Measurements from ENCODE around the gene MEGF9.
A peak's percentile ranks its signal among the peaks of the same experiment; 100 is the strongest.

The MEGF9 gene

GRCh38 chr9:120619751-120620655, 94.3 kb downstream of the MEGF9 start:
- DNase-seq = peak; percentile 26

- DNase-seq = no peak
These were observed 97.0 kb downstream of the MEGF9 start for GRCh38 chr9:120616966-120617935.

- no peak for DNase-seq
These were observed 102.1 kb downstream of the MEGF9 start for GRCh38 chr9:120612218-120612617.

GRCh38 chr9:120611690-120612068, 102.6 kb downstream of the MEGF9 start:
- no peak for DNase-seq

GRCh38 chr9:120610975-120611689, 103.1 kb downstream of the MEGF9 start:
- DNase-seq = no peak

GRCh38 chr9:120609636-120610035, 104.6 kb downstream of the MEGF9 start:
- DNase-seq = no peak

GRCh38 chr9:120608421-120608820, 105.8 kb downstream of the MEGF9 start:
- DNase-seq = no peak

GRCh38 chr9:120603591-120603990, 110.7 kb downstream of the MEGF9 start:
- no peak for DNase-seq

GRCh38 chr9:120603010-120603409, 111.3 kb downstream of the MEGF9 start:
- no peak for DNase-seq

GRCh38 chr9:120593955-120594277, 120.4 kb downstream of the MEGF9 start:
- no peak for DNase-seq

- no peak for DNase-seq
These were observed 120.9 kb downstream of the MEGF9 start for GRCh38 chr9:120593250-120593954.

- DNase-seq = no peak
These were observed 122.1 kb downstream of the MEGF9 start for GRCh38 chr9:120592210-120592609.

GRCh38 chr9:120587328-120587727, 126.9 kb downstream of the MEGF9 start:
- no peak for DNase-seq

GRCh38 chr9:120583958-120584369, 130.3 kb downstream of the MEGF9 start:
- no peak for DNase-seq

GRCh38 chr9:120580051-120580896, 134.0 kb downstream of the MEGF9 start, which contains the start of gene CDK5RAP2:
Gene CDK5RAP2, minus strand, starts transcription at chr9:120580167. Its CDS starts 189 bp downstream, at chr9:120579978.
- DNase-seq = peak; percentile 75

- DNase-seq = peak; percentile 15
These were observed 134.9 kb downstream of the MEGF9 start for GRCh38 chr9:120579139-120580050.

GRCh38 chr9:120574473-120574872, 139.8 kb downstream of the MEGF9 start:
- no peak for DNase-seq

- DNase-seq = no peak
These were observed 141.8 kb downstream of the MEGF9 start for GRCh38 chr9:120572472-120572871.

- DNase-seq = no peak
These were observed 142.6 kb downstream of the MEGF9 start for GRCh38 chr9:120571443-120572257.
